Measurements from ENCODE around the gene ABCC8. TPM values are rescaled to one million over a fixed set of nuclear protein-coding genes. Genes with fewer than 3 reads are reported as not detected.

The ABCC8 gene
- total RNA-seq, 3 donors from 2014 or later, result 3.8 to 10.8 (median 10.5) TPM

DNA sequence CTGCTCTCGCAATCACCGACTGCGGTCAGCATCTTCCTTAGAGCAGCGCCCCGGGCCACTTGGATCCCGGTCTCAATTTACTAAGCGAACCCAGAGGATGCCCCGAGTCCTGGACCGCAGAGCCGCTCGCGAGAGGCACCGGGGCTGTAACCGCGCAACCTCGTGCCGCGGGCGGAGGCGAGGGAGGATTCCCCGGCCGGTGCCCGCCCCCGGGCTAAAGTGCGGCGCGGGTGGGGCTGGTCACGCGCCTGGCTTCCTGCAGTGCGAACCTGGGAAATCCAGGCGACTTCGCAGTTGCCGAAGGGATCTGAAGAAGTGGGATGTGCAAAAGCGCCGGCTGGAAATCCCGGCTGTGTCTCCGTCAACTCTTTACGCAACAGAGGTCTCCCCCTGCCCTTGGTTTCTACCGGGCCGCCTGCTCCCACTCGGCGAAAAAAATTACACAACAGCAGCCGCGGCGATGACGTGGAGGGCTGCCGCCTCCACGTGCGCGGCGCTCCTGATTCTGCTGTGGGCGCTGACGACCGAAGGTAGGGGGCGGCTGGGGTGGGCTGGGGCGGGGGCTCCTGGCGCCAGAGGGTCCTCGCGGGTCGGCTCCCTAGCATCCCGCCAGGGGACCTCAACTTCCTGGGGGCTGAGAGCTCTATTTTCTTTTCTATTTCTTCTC lies 125.0 kb downstream of the ABCC8 start, which contains the start of gene NCR3LG1:
TSS of gene NCR3LG1 (plus strand) at position 291 of the 667 bp plus-strand sequence. CDS start at position 461, 170 bp downstream.
- Histone ChIP-seq H3K27ac (peak within 1 kb of the TSS; percentile 21 to 60), H3K27me3 (no peaks in the 10 kb centered on the region), H3K4me3 (peak within 1 kb of the TSS; percentile 54 to 88 (median 64)), H3K36me3 (no peaks in the 10 kb centered on the region), H3K4me1 (no peaks in the 10 kb centered on the region), H3K9me3 (no peaks in the 10 kb centered on the region)
- TF ChIP-seq POLR2A (IDR thresholded peaks at IDR 0.05), result no peak
- TF ChIP-seq, protein P1, sequence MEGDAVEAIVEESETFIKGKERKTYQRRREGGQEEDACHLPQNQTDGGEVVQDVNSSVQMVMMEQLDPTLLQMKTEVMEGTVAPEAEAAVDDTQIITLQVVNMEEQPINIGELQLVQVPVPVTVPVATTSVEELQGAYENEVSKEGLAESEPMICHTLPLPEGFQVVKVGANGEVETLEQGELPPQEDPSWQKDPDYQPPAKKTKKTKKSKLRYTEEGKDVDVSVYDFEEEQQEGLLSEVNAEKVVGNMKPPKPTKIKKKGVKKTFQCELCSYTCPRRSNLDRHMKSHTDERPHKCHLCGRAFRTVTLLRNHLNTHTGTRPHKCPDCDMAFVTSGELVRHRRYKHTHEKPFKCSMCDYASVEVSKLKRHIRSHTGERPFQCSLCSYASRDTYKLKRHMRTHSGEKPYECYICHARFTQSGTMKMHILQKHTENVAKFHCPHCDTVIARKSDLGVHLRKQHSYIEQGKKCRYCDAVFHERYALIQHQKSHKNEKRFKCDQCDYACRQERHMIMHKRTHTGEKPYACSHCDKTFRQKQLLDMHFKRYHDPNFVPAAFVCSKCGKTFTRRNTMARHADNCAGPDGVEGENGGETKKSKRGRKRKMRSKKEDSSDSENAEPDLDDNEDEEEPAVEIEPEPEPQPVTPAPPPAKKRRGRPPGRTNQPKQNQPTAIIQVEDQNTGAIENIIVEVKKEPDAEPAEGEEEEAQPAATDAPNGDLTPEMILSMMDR (IDR thresholded peaks at IDR 0.05), result no peak
- peak in 1 of 3 donors; percentile 43 for TF ChIP-seq POLR2AphosphoS5 (IDR thresholded peaks at IDR 0.05)
- intact Hi-C loops (cut with DNase I; ENCODE audit: low total_unique reads), result no loop called here
- DNase-seq (ENCODE audit: low spot score in 2 of 2), result peak in 1 of 2 donors; percentile 26

GRCh38 chr11:17351172-17351509 lies 125.5 kb downstream of the ABCC8 start:
- no peaks in the 10 kb centered on the region for H3K4me1 ChIP-seq
- H3K36me3 ChIP-seq, result no peaks in the 10 kb centered on the region
- peak overlapping the region in 1 of 2 donors; percentile 60 for H3K27ac ChIP-seq
- H3K4me3 ChIP-seq, result peak overlapping the region; percentile 54 to 88 (median 64)
- DNase-seq (ENCODE audit: low spot score in 2 of 2), result no peak
- intact Hi-C loops (cut with DNase I; ENCODE audit: low total_unique reads), result no loop called here
- TF ChIP-seq, protein P1 (IDR thresholded peaks at IDR 0.05), result peak in 1 of 3 donors; percentile 7
- TF ChIP-seq POLR2AphosphoS5 (IDR thresholded peaks at IDR 0.05), result no peak
- H3K9me3 ChIP-seq, result no peaks in the 10 kb centered on the region
- H3K27me3 ChIP-seq, result no peaks in the 10 kb centered on the region

DNA sequence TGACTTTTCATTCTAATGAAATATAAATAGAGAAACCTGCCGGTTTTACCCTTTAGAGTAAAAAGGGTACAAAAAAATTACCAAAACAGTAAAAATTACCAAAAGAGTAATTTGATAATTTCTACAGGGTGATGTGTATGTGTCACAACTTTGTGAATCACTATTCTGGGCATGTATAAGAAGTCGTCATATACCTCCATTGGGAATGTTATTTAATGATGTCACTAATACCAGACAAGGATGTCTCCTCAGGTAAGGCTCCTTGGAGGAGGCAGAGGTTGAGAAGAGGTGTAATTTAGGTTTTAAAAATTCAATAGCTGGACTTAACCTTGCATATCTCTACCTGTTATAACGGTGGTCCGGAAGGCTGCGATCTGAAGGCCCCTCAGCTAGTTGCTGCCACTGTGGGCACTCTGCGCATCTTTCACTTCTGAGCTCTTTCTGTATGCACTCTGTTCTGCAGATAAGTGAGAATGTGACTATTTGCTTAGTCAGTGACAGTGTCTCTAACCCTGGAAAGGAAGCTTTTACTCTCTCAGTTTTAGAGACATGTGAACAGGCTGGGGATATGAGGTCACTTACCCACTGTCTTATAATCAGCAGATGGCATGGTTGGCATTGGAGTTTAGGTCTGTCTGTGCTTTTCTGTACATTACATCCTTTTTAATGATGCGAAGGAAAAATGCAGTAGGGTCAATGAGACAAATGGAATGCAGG lies 126.0 kb downstream of the ABCC8 start:
- Histone ChIP-seq H3K4me3 (no peak overlapping the region), H3K27ac (no peak overlapping the region), H3K9me3 (no peaks in the 10 kb centered on the region), H3K36me3 (no peaks in the 10 kb centered on the region), H3K27me3 (no peaks in the 10 kb centered on the region), H3K4me1 (no peaks in the 10 kb centered on the region)
- intact Hi-C loops (cut with DNase I; ENCODE audit: low total_unique reads), result no loop called here
- no peak for TF ChIP-seq POLR2AphosphoS5 (IDR thresholded peaks at IDR 0.05)
- TF ChIP-seq POLR2A (IDR thresholded peaks at IDR 0.05), result no peak
- TF ChIP-seq, protein P1 (IDR thresholded peaks at IDR 0.05), result no peak
- no peak for DNase-seq (ENCODE audit: low spot score in 2 of 2)

GRCh38 chr11:17347676-17348075 lies 129.0 kb downstream of the ABCC8 start:
- intact Hi-C loops (cut with DNase I; ENCODE audit: low total_unique reads), result no loop called here
- H3K27me3 ChIP-seq, result no peaks in the 10 kb centered on the region
- no peaks in the 10 kb centered on the region for H3K9me3 ChIP-seq
- no peaks in the 10 kb centered on the region for H3K4me1 ChIP-seq
- no peak overlapping the region for H3K4me3 ChIP-seq
- H3K36me3 ChIP-seq, result no peaks in the 10 kb centered on the region
- H3K27ac ChIP-seq, result no peak overlapping the region
- no peak for DNase-seq (ENCODE audit: low spot score in 2 of 2)
- TF ChIP-seq POLR2AphosphoS5 (IDR thresholded peaks at IDR 0.05) (no peak), POLR2A (IDR thresholded peaks at IDR 0.05) (no peak)
- TF ChIP-seq, protein P1 (IDR thresholded peaks at IDR 0.05), result no peak

GRCh38 chr11:17343907-17344306 lies 132.7 kb downstream of the ABCC8 start:
- no peak for DNase-seq (ENCODE audit: low spot score in 2 of 2)
- H3K27ac ChIP-seq, result no peak overlapping the region
- H3K27me3 ChIP-seq, result no peaks in the 10 kb centered on the region
- no peaks in the 10 kb centered on the region for H3K36me3 ChIP-seq
- intact Hi-C loops (cut with DNase I; ENCODE audit: low total_unique reads), result no loop called here
- TF ChIP-seq, protein P1 (IDR thresholded peaks at IDR 0.05), result no peak
- TF ChIP-seq POLR2A (IDR thresholded peaks at IDR 0.05) (no peak), POLR2AphosphoS5 (IDR thresholded peaks at IDR 0.05) (no peak)
- no peaks in the 10 kb centered on the region for H3K4me1 ChIP-seq
- no peaks in the 10 kb centered on the region for H3K9me3 ChIP-seq
- no peak overlapping the region for H3K4me3 ChIP-seq
